Esophagus muscularis mucosa (tissue), 4 donors: ENCODE data around the gene RASSF1. TPM values are rescaled to one million over a fixed set of nuclear protein-coding genes. Genes with fewer than 3 reads are reported as not detected.
A peak's percentile ranks its signal among the peaks of the same experiment; 100 is the strongest.

Experiments used
- DNase-seq: peaks from one replicate; pipeline ENCODE4 v3.0.0-alpha.2; 2017; ENCODE audit errors: extremely low spot score
- H3K27ac ChIP-seq, 4 donors: fragments of 200-600 bp; sonication (generic); replicated peaks in 1 of 4; 1 replicate in 3 of 4; 2 replicates in 1 of 4; pipeline ENCODE4 v1.5.1; 2016 to 2019; ENCODE audit warnings: mild to moderate bottlenecking in 1 of 4
- H3K27me3 ChIP-seq, 4 donors: fragments of 200-600 bp; sonication (generic); one replicate each; pipeline versions ENCODE4 v1.5.1 to v1.6.0; 2016 to 2019
- H3K36me3 ChIP-seq, 4 donors: fragments of 200-600 bp; sonication (generic); one replicate each; pipeline ENCODE4 v1.5.1; 2016 to 2019
- H3K4me1 ChIP-seq, 4 donors: fragments of 200-600 bp; sonication (generic); one replicate each; pipeline ENCODE4 v1.5.1; 2016 to 2019
- H3K4me3 ChIP-seq, 4 donors: fragments of 200-600 bp; sonication (generic); 1 replicate in 2 of 4; 2 replicates in 2 of 4; pipeline ENCODE4 v1.5.1; 2016 to 2019; ENCODE audit warnings: mild to moderate bottlenecking in 4 of 4, moderate library complexity in 1 of 4
- H3K9me3 ChIP-seq, 4 donors: fragments of 200-600 bp; sonication (generic); 1 replicate in 3 of 4; 2 replicates in 1 of 4; pipeline ENCODE4 v1.5.1; 2016 to 2019
- EP300 ChIP-seq: sonication (generic); formaldehyde crosslinking; IDR thresholded peaks from one replicate; pipeline ENCODE4 v1.6.1; 2017; ENCODE audit warnings: antibody characterized with exemption
- POLR2A ChIP-seq: fragments of 450-650 bp; IDR thresholded peaks from one replicate; pipeline ENCODE4 v1.6.1; 2017; ENCODE audit warnings: antibody characterized with exemption, moderate library complexity, mild to moderate bottlenecking, low read depth
- POLR2AphosphoS5 ChIP-seq, 2 donors: sonication (generic); formaldehyde crosslinking; IDR thresholded peaks; one replicate each; pipeline ENCODE4 v1.6.1; 2017; ENCODE audit warnings: antibody characterized with exemption in 2 of 2
- WGBS: methylation state at CpG from one replicate; pipeline ENCODE4 v1.1.5; 2018; 5-methylcytosine and 5-hydroxymethylcytosine counted together
- intact Hi-C: fragments of 100-400 bp; cut with DNase I; formaldehyde crosslinking; loops from one replicate; pipeline ENCODE4 v1.15.1; 2023
- total RNA-seq, 4 donors: library from RNA; depleted of rRNA; stranded (reverse); fragments of >200 nt; gene quantifications; one replicate each; pipeline versions ENCODE4 v1.1.0 to v1.2.1, GENCODE V29; 2016
- TF ChIP-seq, protein P1 (sequence below), 3 experiments: fragments of 200-600 bp in 2 of 3; fragments of 450-650 bp in 1 of 3; sonication (generic) in 2 of 3; IDR thresholded peaks; one replicate each; pipeline ENCODE4 v1.5.1; 2017 to 2019; ENCODE audit warnings: antibody characterized with exemption in 3 of 3, mild to moderate bottlenecking in 2 of 3, moderate library complexity in 1 of 3

Gene RASSF1, protein sequence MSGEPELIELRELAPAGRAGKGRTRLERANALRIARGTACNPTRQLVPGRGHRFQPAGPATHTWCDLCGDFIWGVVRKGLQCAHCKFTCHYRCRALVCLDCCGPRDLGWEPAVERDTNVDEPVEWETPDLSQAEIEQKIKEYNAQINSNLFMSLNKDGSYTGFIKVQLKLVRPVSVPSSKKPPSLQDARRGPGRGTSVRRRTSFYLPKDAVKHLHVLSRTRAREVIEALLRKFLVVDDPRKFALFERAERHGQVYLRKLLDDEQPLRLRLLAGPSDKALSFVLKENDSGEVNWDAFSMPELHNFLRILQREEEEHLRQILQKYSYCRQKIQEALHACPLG
- total RNA-seq = 10 to 100 TPM; 28.7 to 44.2 (median 33.2) TPM

GRCh38 chr3:50340448-50341329 lies at the start of gene RASSF1:
RASSF1 (minus strand) TSS chr3:50340836; CDS start chr3:50340805, 31 bp downstream.
- WGBS = 38% methylated on average over 34 of the region's 85 CpGs
- peaks cover 51 to 66% (median 64%) of the 10 kb centered on the region in 4 donors for H3K4me1 ChIP-seq
- intact Hi-C loops = no loop called here
- H3K4me3 ChIP-seq = peak within 1 kb of the TSS; percentile 57 to 74 (median 67)
- no peaks in the 10 kb centered on the region for H3K9me3 ChIP-seq
- no peak for DNase-seq
- peak within 1 kb of the TSS; percentile 96 to 100 (median 98) for H3K27ac ChIP-seq
- H3K36me3 ChIP-seq = no peaks in the 10 kb centered on the region
- H3K27me3 ChIP-seq = peaks cover 0 to 3% (median 0%) of the 10 kb centered on the region in 4 donors
- TF ChIP-seq EP300 = no peak
- TF ChIP-seq, protein P1, sequence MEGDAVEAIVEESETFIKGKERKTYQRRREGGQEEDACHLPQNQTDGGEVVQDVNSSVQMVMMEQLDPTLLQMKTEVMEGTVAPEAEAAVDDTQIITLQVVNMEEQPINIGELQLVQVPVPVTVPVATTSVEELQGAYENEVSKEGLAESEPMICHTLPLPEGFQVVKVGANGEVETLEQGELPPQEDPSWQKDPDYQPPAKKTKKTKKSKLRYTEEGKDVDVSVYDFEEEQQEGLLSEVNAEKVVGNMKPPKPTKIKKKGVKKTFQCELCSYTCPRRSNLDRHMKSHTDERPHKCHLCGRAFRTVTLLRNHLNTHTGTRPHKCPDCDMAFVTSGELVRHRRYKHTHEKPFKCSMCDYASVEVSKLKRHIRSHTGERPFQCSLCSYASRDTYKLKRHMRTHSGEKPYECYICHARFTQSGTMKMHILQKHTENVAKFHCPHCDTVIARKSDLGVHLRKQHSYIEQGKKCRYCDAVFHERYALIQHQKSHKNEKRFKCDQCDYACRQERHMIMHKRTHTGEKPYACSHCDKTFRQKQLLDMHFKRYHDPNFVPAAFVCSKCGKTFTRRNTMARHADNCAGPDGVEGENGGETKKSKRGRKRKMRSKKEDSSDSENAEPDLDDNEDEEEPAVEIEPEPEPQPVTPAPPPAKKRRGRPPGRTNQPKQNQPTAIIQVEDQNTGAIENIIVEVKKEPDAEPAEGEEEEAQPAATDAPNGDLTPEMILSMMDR (IDR thresholded peaks at IDR 0.05) = no peak
- TF ChIP-seq POLR2AphosphoS5 (IDR thresholded peaks at IDR 0.05) = peak; percentile 59 to 80
- peak; percentile 33 for TF ChIP-seq POLR2A

- Histone ChIP-seq H3K36me3 (no peaks in the 10 kb centered on the region), H3K4me1 (peaks cover 6 to 21% (median 11%) of the 10 kb centered on the region in 4 donors), H3K4me3 (no peak overlapping the region), H3K9me3 (no peaks in the 10 kb centered on the region), H3K27me3 (no peaks in the 10 kb centered on the region), H3K27ac (no peak overlapping the region)
- intact Hi-C loops = no loop called here
- DNase-seq = no peak
- 82% methylated on average over 6 of the region's 6 CpGs for WGBS
- TF ChIP-seq POLR2A (no peak), EP300 (no peak), POLR2AphosphoS5 (IDR thresholded peaks at IDR 0.05) (no peak)
- TF ChIP-seq, protein P1 (IDR thresholded peaks at IDR 0.05) = no peak
These were observed 48.8 kb upstream of the RASSF1 start for GRCh38 chr3:50389414-50389767.

- Histone ChIP-seq H3K36me3 (no peaks in the 10 kb centered on the region), H3K4me3 (no peak overlapping the region), H3K27me3 (no peaks in the 10 kb centered on the region), H3K4me1 (peaks cover 6 to 21% (median 11%) of the 10 kb centered on the region in 4 donors), H3K27ac (no peak overlapping the region), H3K9me3 (no peaks in the 10 kb centered on the region)
- 89% methylated on average over 14 of the region's 22 CpGs for WGBS
- DNase-seq = no peak
- intact Hi-C loops = no loop called here
- TF ChIP-seq, protein P1 (IDR thresholded peaks at IDR 0.05) = no peak
- TF ChIP-seq POLR2A (no peak), EP300 (no peak), POLR2AphosphoS5 (IDR thresholded peaks at IDR 0.05) (no peak)
These were observed 48.2 kb upstream of the RASSF1 start for GRCh38 chr3:50388720-50389413.

DNA sequence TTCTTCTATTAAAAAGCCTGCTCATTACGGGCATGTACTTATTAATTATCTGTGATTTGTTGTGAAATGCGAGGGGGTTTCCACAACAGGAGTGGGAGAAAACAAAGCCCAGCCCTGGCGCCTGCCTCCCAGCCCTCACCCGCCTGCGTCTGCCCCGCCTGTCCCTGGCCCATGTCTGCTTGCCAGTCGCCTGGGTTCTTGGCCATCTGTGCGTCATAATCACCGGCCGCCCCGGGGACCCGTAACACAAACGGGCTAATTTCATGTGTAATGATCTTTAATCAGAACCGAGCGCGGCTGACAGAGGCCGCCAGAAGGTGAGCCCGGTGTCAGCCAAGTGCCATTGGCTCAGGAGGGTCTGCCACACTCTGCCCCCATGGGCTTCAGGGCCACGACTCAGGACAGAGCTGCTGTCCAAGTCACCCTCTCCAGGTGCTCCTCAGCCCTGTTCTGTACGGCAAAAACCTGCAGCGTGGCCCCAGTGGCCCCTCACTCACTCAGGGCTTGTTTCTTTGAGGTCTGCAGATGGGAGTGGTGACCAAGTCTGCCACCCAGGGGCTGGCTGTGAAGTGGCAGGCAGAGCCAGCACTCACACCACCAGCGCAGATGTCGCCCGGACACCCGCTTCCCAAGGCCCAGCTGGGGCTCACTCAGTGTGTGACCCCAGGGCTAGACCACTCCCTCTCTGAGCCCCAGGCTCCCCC lies 47.5 kb upstream of the RASSF1 start:
- no peaks in the 10 kb centered on the region for H3K36me3 ChIP-seq
- H3K4me1 ChIP-seq = peaks cover 6 to 21% (median 11%) of the 10 kb centered on the region in 4 donors
- 91% methylated on average over 14 of the region's 25 CpGs for WGBS
- H3K9me3 ChIP-seq = no peaks in the 10 kb centered on the region
- H3K27me3 ChIP-seq = no peaks in the 10 kb centered on the region
- intact Hi-C loops = no loop called here
- TF ChIP-seq POLR2A (no peak), POLR2AphosphoS5 (IDR thresholded peaks at IDR 0.05) (no peak), EP300 (no peak)
- TF ChIP-seq, protein P1 (IDR thresholded peaks at IDR 0.05) = no peak
- no peak for DNase-seq
- no peak overlapping the region for H3K27ac ChIP-seq
- no peak overlapping the region for H3K4me3 ChIP-seq
